ENCODE measurements around the gene CIC.

Gene CIC

DNA sequence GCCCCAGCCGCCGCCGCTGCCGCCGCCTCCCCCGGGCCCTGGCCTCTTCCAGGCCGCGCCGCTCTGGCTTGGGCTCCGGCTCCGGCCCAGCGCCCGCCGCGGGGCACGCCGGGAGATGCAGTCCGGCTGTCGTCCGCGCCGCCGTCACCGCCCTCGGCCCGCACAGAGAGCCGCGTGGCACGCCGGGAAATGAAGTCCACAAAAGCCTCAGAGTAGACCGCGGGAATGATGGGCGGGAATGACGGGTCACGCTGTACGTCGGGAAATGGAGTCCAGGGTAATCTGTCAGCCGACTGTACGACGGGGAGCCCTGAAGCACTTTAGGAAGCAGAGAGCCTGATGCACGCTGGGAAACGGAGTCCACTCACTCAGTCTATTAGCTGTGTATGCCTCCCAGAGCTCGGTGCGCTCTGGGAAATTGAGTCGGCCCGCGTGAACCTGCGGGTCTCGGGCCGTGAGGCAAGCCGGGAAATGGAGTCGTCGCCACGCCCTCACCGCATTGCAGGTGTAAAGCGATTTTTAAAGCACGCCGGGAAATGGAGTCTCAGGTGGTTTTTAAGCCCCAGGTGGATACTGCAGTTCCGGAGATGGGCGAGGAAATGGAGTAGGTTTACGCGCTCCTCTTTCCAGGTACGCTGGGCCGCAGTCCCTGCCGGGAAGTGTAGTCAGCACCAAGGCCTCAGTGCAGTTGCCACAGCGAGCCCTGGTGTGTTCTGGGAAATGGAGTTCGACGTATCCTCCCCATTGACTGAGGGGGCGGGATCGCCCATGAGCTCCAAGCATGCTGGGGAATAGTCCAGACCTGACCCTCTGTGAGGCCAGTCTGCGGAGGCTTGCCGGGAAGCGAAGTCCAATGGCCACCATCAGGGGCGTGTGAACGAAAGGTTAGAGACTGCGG is 26.3 kb upstream of the CIC start, which contains the start of gene GSK3A:
Gene GSK3A (minus strand): TSS at position 91 of the 898 bp plus-strand sequence. CDS start 137 bp downstream, outside the sequence.
- in situ Hi-C loops (cut with HindIII; ENCODE audit: low sequenced_read_pairs), result no loop called here

DNA sequence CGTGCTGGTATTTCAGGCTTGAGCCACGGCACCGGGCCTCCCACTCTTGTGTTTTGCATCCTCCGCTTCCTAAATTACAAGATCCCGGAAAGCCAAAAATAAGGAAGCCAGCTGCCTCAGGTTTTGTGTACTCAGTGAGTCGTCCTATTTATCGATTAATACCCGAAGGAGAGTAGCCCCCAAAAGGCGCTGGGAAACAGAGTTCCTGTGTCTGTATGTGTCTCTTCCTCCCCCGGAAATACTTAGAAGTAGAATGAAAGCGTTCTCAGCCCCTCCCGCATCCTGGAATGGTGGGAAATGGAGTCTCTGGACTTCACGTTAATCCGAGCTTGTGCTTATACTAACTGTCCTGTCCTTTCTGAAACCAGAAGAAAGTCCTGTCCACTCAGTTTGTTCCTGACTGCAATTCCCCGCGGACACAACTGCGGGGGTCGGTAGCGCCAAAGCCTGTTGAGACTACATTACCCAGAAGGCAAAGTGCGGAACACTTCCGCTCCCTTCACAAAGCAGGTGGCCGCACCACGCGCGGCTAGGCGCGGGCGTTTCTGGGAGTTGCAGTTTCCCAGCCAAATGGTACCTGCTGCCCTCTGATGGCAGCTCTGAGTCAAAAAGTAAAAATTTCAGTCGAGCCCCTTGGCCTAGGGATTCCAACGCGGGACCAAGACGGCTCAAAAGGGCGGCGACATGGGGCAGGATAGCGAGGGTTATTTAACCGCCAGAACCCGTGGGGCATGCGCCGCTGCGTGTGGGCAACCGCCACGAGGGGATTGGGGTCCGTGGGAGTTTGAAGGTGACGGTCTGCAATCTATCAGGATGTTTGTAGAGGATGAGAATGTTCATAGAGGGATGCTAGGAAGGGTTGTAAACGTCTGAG is 24.5 kb upstream of the CIC start:
- in situ Hi-C loops (cut with HindIII; ENCODE audit: low sequenced_read_pairs), result no loop called here

DNA sequence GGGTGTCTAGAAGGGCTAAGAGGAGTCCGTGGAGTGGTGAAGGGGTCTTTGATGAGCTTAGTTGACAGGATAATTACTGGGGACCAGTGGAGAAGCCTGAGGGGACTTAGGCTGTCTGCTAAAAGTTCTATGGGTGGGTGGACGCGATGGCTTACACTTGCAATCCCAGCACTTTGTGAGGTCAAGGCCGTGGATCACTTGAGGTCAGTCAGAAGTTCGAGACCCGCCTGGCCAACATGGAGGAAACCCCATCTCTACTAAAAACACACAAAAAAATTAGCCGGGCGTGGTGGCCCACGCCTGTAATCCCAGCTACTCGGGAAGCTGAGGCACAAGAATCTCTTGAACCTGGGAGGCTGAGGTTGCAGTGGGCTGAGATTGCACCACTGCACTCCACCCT is 23.8 kb upstream of the CIC start:
- in situ Hi-C loops (cut with HindIII; ENCODE audit: low sequenced_read_pairs), result no loop called here

DNA sequence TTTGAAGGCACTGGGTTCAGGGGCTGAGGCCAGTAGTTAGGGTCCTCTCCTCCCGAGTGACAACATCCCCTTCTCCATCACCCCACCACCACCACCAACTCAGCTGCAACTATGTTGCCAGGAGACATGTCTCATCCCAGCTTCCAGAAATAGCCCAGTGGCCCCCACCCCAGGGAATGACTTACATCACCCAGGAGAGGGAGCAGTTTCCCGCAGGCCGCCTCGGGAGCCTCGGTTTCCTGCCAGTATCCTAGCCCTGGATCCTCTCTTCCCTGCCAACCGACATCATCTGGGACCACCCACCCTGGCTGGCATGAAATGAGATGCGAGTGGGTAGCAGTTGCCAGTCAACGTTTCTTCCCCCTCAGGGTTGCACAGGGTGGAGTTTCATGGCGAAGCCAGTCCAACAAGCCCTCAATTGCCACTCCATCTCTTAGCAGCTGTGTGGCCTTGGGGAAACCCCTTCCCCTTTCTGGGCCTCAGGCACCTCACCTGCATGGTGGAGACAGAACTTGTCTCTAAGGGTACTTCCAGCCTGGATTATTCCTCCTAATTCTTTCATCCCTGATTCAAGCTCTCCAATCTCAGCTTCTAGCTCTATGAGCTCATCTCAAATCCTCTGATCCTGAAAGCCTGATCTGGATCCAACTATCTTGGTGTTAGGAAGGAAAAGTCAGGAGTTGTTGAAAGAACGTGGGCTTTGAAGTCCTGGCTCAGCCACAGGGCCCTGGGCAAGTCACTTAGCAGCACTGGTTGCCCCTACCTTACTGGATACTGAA is 22.7 kb upstream of the CIC start:
- in situ Hi-C loops (cut with HindIII; ENCODE audit: low sequenced_read_pairs), result no loop called here

DNA sequence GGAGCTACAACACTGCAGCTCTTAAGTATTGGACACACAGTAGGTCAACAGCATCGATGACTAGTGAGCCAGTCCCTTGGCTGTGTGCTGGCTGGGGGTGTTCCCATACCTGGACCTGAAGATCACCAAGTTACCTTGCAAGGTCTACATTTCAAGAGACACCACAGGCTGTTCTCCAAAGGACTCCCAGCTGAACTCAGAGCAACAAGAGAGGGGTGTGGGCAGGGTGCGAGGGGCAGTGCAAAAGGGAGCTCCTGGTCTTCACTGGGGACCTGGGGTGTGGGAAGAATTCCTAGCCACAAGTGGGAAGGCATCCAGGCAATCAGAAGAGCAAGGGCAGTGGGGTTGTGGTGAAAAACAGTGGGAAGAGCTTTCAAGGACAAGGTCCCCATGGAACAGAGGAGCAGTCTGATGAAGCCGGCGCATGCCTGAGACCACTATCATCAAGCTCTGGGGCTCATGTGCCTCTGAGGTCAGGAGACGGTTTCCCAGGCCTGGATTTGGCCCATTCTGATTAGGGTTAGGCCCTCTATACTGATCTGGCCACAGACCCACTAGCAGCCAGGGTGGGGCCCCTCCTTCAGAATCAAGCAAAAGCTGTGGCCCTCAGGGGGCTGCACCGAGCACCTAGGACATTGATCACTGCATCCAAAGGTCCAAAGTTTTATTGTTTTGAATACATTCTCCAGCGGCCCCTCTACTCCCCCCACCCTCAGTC is 22.0 kb upstream of the CIC start:
- in situ Hi-C loops (cut with HindIII; ENCODE audit: low sequenced_read_pairs), result no loop called here

DNA sequence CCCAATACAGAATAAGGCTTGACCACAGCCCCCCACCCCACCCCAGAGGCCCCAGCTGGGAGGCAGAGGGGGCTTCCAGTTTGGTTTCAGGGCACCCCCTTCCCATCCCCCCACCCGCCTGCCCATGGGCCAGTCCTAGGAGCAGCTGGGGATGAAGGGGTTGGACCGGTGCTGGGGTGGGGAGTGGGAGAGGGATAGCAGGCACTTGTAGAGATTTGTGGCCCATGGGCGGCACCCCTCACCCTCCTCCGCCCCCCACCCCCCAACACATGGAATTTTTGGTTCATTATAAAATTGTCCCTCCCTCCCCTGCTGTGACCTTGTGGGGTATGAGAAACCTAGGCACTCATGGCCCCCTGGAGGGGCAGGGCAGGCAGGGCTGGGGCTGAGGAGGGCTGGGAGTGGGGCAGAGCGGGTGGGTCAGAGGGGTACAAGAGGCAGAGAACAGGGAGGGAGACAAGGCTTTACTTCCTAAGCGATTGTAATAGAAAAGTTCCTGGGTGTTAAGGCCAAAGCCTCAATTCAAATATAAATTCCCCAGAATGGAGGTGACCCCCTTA is 21.3 kb upstream of the CIC start:
- in situ Hi-C loops (cut with HindIII; ENCODE audit: low sequenced_read_pairs), result no loop called here

DNA sequence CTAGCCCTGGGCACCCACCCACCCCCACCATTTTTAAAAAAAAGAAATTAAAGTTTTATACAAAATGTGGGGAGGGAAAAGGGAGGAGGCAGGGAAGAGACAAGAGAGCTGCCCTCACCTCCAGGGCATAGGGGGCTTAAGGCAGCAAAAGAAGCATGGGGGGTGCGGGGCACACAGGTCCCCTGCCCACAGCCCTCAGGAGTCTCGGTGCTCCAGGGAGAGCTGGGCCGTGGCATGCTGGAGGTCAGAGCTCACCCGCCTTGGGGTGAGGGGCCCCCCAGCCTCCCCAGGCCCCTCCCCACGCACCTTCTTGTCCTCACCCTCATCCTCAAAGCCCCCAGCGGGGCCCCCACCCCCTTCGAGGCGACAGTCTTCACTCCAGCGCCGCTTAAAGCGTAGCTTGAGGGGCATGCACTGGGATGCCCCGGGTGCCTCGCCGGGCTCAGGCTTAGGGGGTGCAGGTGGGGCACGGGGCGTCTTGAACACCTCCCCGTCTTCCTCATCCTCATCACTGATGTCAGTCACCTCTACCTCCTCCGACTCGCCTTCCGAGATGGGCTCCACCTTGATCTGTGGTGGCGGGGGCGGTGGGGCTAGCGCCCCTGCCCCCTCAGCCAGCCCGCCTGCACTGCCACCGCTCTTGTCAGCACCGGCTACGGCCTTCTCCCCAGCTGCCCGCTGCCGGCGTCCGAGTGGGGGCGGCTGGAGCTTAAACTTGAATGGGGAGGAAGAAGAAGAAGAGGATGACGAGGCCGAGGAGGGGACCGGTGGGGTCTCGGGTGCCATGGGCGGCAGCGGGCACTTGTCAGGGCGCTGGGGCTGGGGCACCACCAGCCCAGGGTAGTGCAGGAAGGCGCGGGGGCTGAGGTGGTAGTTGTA is 20.5 kb upstream of the CIC start:
- in situ Hi-C loops (cut with HindIII; ENCODE audit: low sequenced_read_pairs), result no loop called here

DNA sequence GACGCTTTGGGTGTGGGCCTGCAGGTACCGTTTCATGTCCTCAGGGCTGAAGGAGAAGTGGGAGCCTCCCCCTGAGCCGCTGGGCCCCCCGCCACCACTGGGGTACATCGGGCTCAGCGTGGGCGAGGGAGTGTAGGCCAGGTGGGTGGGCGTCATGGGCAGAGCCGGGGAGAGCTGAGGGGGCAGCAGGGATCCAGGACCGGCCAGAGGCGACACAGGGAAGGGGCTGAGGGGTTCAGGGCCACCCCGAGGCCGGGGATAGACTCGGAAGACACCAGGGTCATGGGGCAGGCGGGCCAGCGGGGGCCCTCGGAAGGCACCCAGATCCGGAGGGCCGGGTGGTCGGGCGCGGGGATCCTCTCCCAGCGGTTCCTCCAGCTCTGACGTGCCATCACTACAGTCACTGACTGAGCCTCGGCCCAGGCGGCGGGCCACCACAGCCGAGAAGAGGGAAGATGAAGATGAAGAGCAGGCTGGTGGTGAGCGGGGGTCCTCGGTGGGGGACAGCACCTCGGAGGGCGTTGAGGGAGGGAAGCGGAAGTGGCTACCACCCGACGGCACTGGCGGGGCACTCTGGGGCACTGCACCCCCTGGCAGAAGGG is 19.8 kb upstream of the CIC start:
- in situ Hi-C loops (cut with HindIII; ENCODE audit: low sequenced_read_pairs), result no loop called here

DNA sequence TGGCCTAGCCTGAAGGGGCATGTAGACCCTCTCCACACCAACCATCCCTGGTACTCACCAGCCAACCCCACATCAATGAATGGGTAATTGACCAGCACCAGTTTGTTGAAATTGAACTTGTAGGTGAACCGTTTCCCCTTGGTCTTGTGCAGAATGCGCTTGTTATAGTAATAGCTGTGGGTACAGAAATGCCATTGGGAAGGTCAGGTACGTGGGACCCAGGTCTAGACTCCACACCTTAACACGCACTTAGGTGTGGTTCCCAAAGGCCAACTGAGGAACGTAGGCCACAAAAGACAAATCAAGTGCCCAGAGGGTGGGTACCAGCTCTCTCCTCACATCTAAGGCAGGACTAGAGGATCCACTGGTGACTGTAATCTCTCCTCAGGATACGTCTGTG is 19.3 kb upstream of the CIC start:
- in situ Hi-C loops (cut with HindIII; ENCODE audit: low sequenced_read_pairs), result no loop called here

DNA sequence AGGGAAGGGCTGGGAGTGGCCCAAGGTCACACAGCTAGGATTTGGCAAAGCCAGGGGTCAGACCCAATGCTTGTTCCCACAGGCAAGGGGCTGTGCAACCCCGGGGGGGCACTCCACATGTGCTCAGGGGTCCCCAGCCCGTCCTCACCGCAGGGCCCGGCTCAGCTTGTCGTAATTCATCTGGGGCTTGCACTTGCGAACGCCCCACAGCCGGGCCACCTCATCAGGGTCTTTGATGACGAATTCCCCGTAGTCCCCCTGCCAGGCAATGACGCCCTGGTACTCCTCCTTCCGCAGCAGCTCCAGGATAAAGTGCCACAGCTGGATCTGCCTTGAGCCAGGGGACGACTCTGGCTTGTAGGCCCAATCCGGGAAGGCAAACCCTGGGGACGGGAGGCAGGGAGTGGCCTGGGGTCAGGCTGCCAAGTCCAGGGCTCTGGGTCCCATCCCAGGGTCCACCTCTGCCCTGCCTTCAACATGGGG is 18.8 kb upstream of the CIC start:
- in situ Hi-C loops (cut with HindIII; ENCODE audit: low sequenced_read_pairs), result no loop called here

DNA sequence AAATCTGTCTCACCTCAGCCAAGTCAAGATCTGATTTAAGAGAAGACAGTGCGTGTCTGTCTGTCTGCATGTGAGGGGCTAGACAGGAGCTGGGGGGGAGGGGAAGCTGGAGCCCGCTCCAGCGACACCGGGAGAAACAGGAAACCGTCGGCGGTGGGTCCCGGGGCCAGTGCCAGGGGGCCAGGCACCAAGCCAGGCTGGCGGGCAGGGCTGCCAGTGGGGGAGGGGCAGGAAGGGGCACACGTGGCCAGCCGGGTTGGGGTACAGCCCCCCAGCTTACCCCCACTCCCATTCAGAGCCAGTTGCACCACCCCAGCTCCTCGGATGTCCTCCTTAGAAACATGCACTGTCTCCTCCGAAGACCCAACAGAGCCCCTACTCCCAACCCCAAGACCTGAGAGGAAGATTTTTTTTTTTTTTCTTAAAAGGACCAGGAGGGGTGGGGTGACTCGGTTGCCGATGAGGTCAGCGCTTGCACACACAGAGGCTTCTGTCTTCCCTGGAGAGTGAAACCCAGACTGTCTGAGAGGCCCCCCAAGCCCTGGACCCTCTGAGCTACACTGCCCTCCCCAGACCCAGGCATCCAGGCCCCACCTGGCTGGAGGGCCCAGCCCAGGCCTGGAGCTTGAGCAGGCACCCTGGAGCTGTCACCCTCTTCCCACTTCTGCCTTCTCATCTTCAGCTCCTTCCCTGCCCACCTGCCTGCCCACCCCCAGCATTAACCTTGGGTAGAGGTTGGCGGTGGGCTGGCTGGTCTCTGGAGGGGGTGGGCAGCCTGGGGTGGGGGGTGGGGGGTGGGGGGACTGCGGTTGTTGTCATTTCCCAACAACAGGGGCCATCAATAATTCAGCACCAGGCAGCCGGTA is 18.2 kb upstream of the CIC start:
- in situ Hi-C loops (cut with HindIII; ENCODE audit: low sequenced_read_pairs), result no loop called here

DNA sequence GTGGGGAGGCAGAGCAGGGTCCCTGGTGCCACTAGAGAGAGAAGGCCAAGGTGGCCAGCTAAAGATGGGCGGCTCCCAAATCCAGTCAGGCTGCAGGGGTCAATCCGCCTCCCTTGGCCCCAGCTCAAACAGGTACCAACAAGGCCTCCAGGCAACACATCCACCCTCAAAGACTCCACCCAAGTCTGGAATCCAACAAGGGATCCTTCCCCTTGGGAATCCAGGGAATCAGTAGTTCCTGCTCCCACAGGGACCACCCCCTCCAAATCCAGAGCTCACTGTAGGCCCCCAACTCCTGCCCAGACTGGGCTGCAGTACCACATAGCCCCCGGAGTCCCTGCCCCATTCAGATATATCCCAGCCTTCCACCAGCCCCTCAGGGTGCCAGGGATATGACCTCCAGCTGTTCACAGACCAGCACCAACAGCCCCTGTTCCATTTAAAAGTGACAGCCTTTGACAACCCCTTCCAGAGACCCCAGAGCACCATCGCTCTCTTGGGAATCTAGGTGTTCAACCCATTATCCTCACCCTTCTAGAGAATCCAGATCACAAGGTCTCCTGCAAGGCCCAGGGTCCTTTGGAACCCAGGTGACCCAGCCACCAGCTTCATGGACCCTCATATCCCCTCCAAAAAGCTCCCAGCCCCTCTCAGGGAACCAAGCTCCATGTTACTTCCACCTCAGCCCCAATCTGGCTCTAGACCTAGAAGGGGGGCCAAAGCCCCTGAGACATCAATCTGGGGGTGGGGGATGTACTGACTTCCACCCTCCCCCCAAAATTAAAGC is 17.3 kb upstream of the CIC start:
- in situ Hi-C loops (cut with HindIII; ENCODE audit: low sequenced_read_pairs), result no loop called here

DNA sequence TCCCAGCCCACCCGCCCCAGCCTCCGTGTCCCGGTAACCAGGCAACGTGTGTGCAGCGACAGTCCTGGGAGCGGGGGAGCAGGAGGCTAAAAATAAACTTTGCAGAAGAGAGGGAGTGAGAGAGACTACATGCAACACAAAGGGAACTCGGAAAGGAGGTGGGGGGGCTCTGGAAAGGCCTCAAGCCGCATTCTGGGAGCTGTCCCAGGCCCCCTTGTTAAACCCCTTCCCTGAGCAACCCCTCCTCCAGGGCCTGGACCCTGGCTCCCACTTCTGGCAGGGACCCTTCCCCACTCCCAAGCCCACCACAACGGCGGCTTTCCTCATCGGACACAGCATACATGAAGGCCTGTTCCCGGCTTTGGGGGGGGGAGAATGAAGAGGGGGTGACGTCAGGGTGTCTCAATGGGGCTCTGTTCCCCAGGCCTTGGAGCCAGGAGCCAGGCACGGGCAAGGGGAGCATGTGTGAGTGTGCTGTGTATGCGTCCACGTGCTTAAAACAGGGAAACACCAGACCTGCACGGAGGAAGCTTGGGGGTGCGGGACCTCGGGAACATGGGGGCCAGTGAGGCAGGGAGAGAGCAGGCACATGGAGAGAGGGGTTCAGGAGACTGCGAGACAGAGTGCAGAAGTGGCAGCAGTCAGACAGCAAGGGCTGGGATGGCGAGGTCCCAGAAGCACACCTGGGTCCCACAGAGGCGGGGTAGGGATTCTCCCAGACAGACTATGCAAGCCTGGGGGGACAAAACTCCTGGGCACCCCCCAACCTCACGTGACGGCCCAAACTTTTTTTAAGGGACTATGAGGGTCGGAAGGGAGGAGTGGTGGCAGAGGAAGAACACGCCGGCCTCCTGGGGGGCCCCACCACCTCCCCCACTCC is 16.4 kb upstream of the CIC start:
- in situ Hi-C loops (cut with HindIII; ENCODE audit: low sequenced_read_pairs), result no loop called here

DNA sequence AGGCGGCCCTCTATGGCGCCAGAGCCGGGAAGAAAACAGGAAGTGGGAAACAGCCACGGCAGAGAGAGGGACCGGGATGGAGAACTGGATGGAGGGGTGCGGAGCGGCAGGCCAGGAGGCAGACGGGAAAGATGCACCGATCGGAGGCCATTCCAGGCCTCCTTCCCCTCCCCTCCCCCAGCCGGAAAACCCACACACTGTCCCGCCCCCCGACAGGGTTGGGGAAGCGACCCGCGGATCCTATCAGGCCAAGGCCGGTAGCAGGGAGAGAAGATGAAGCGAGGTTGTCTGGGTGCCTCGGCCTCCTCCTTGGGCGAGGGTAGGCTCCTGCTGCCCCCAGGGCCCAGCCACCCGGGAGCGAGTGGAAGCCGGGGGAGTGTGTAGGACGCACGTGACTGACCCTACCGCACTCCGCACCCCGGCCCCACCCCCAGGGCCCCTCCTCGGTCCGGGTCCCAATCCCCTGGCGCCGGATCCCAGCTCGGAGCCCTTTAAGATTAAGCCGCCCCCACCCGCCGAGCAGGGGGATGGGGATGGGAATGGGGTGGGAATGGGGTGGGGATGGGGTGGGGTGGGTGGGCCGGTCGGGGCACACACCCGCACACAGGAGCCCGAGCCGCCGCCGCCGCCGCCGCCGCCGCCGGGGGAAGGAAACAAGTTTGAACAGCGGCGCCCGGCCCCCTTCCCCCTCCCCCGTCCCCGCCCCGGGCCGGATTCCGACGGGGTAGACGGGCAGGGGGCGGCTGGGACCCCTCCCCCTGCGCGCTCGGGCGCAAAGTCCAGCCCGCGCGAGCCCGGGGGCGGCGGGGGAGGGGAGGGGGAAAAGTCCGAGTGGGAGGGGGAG is 15.6 kb upstream of the CIC start:
- in situ Hi-C loops (cut with HindIII; ENCODE audit: low sequenced_read_pairs), result no loop called here

All from DLD1 (cell line).